ENCODE data around the gene SLK.

SLK gene

DNA sequence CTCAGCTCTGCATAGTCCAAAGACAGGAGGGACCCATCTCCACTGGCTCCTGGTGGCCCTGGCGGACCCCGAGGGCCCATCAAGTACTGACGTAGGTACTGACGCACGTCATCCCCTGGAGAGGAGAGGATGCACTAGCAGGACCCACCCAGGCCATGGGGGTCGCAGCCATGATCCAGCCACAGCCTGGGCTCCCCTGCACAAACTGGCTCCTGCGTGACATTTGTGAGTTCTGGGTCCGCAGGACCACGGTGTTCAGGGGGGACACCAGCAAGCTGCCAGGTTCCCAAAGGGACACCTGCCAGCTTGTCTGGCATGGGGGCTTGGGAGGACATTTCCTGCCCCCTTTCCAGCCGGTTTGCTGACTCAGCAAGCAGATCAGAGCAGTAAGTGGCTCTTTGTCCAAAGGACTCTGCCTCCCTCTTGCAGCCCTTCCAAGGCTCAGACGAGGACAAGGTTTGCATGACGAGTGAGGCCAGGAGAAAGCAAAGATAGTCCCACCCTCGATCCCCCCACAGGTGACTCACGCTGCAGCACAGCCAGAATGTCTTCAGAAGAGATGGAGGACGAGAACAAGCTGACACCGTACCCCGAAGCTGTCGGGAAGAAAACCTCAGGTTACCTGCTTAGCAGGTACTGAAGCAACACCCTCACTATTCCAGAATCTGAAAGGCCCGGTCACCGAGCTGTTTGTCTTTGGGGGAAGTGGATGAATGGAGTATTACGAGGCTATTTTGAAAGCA, 69.7 kb downstream of the SLK start:
- no peak overlapping the region for H3K4me2 ChIP-seq (ENCODE audit: low read length)
- H4K5ac ChIP-seq (ENCODE audit: low read length), result no peak overlapping the region
- no CpG with 5 or more reads among the region's 21 CpGs for WGBS (ENCODE audit: extremely low coverage, insufficient coverage, low lambda C conversion rate)
- H3K9ac ChIP-seq (ENCODE audit: low read length), result no peak overlapping the region
- H3K27me3 ChIP-seq (ENCODE audit: insufficient read depth, low read length, poor library complexity), result no peaks in the 10 kb centered on the region
- no peak overlapping the region for H3K4me3 ChIP-seq (ENCODE audit: low read length)
- H2AK5ac ChIP-seq (ENCODE audit: low read length), result no peak overlapping the region
- H4K8ac ChIP-seq (ENCODE audit: low read depth, low read length), result no peak overlapping the region
- H3K79me2 ChIP-seq (ENCODE audit: control insufficient read depth, insufficient read depth, low read length), result no peaks in the 10 kb centered on the region
- H2BK5ac ChIP-seq (ENCODE audit: low read length), result no peak overlapping the region
- H3K4me1 ChIP-seq (ENCODE audit: control insufficient read depth, low read depth, low read length), result peaks cover 5% of the 10 kb centered on the region
- H2BK120ac ChIP-seq (ENCODE audit: low read depth, low read length), result no peak overlapping the region
- no peak overlapping the region for H3K27ac ChIP-seq (ENCODE audit: low read depth, low read length)
- no peak overlapping the region for H3K23ac ChIP-seq (ENCODE audit: low read length)
- no peak overlapping the region for H3K18ac ChIP-seq (ENCODE audit: low read length)
- no peaks in the 10 kb centered on the region for H3K36me3 ChIP-seq (ENCODE audit: control insufficient read depth, insufficient read depth, low read length)
- no peaks in the 10 kb centered on the region for H3K79me1 ChIP-seq (ENCODE audit: low read length)
- H3K4ac ChIP-seq (ENCODE audit: low read depth, low read length), result no peak overlapping the region
- H2BK15ac ChIP-seq (replicated peaks; ENCODE audit: low read depth), result no peak overlapping the region
- no peak for DNase-seq
- H3K56ac ChIP-seq (ENCODE audit: low read length), result no peak overlapping the region

GRCh38 chr10:104037261-104037951, 70.5 kb downstream of the SLK start:
- H4K8ac ChIP-seq (ENCODE audit: low read depth, low read length), result no peak overlapping the region
- H3K27ac ChIP-seq (ENCODE audit: low read depth, low read length), result no peak overlapping the region
- H3K79me2 ChIP-seq (ENCODE audit: control insufficient read depth, insufficient read depth, low read length), result no peaks in the 10 kb centered on the region
- no CpG with 5 or more reads among the region's 16 CpGs for whole genome bisulfite sequencing (ENCODE audit: extremely low coverage, insufficient coverage, low lambda C conversion rate)
- no peak overlapping the region for H3K4me3 ChIP-seq (ENCODE audit: low read length)
- no peak overlapping the region for H3K56ac ChIP-seq (ENCODE audit: low read length)
- no peak overlapping the region for H4K5ac ChIP-seq (ENCODE audit: low read length)
- no peak overlapping the region for H3K23ac ChIP-seq (ENCODE audit: low read length)
- H3K4ac ChIP-seq (ENCODE audit: low read depth, low read length), result no peak overlapping the region
- H3K36me3 ChIP-seq (ENCODE audit: control insufficient read depth, insufficient read depth, low read length), result no peaks in the 10 kb centered on the region
- no peak overlapping the region for H2AK5ac ChIP-seq (ENCODE audit: low read length)
- no peak overlapping the region for H2BK5ac ChIP-seq (ENCODE audit: low read length)
- H3K4me2 ChIP-seq (ENCODE audit: low read length), result no peak overlapping the region
- no peaks in the 10 kb centered on the region for H3K27me3 ChIP-seq (ENCODE audit: insufficient read depth, low read length, poor library complexity)
- no peak overlapping the region for H3K18ac ChIP-seq (ENCODE audit: low read length)
- H2BK15ac ChIP-seq (replicated peaks; ENCODE audit: low read depth), result no peak overlapping the region
- no peak overlapping the region for H2BK120ac ChIP-seq (ENCODE audit: low read depth, low read length)
- H3K4me1 ChIP-seq (ENCODE audit: control insufficient read depth, low read depth, low read length), result no peaks in the 10 kb centered on the region
- no peak for DNase-seq
- no peak overlapping the region for H3K9ac ChIP-seq (ENCODE audit: low read length)
- H3K79me1 ChIP-seq (ENCODE audit: low read length), result no peaks in the 10 kb centered on the region

DNA sequence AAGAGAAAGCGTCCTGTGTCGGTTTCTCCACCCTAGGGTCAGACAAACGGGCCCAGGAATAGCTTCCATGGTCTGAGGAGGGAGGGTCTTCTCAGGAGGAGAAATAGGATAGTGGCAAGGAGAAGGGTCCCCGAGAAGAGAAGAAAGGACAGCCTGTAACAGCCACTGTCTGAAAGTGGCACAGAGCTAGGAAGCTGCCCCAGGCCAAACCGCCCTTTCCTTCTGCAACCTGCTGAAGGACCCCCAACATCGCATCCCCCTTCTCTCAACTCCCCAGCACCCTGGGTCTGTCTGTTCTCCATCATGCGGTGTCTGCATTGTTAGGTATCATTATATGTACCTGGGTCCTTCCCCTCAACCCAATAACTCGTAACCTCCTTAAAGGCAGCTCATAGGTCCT, 71.6 kb downstream of the SLK start:
- WGBS (ENCODE audit: extremely low coverage, insufficient coverage, low lambda C conversion rate), result no CpG with 5 or more reads among the region's 8 CpGs

GRCh38 chr10:104038958-104039752, 72.2 kb downstream of the SLK start:
- DNase-seq, result no peak
- Histone ChIP-seq H3K79me1 (ENCODE audit: low read length) (no peaks in the 10 kb centered on the region), H3K18ac (ENCODE audit: low read length) (no peak overlapping the region), H3K56ac (ENCODE audit: low read length) (no peak overlapping the region), H3K27me3 (ENCODE audit: insufficient read depth, low read length, poor library complexity) (no peaks in the 10 kb centered on the region), H2BK120ac (ENCODE audit: low read depth, low read length) (no peak overlapping the region), H4K5ac (ENCODE audit: low read length) (no peak overlapping the region), H3K4ac (ENCODE audit: low read depth, low read length) (no peak overlapping the region), H2BK5ac (ENCODE audit: low read length) (no peak overlapping the region), H3K4me3 (ENCODE audit: low read length) (no peak overlapping the region), H2AK5ac (ENCODE audit: low read length) (no peak overlapping the region), H4K8ac (ENCODE audit: low read depth, low read length) (no peak overlapping the region), H3K9ac (ENCODE audit: low read length) (no peak overlapping the region), H2BK15ac (replicated peaks; ENCODE audit: low read depth) (no peak overlapping the region), H3K79me2 (ENCODE audit: control insufficient read depth, insufficient read depth, low read length) (no peaks in the 10 kb centered on the region), H3K27ac (ENCODE audit: low read depth, low read length) (no peak overlapping the region), H3K36me3 (ENCODE audit: control insufficient read depth, insufficient read depth, low read length) (no peaks in the 10 kb centered on the region), H3K23ac (ENCODE audit: low read length) (no peak overlapping the region), H3K4me1 (ENCODE audit: control insufficient read depth, low read depth, low read length) (no peaks in the 10 kb centered on the region), H3K4me2 (ENCODE audit: low read length) (no peak overlapping the region)
- no CpG with 5 or more reads among the region's 7 CpGs for WGBS (ENCODE audit: extremely low coverage, insufficient coverage, low lambda C conversion rate)

More for the DNA sequence above, 71.6 kb downstream of the SLK start:
- H3K27me3 ChIP-seq (ENCODE audit: insufficient read depth, low read length, poor library complexity), result no peaks in the 10 kb centered on the region
- no peak overlapping the region for H2BK15ac ChIP-seq (replicated peaks; ENCODE audit: low read depth)
- H3K9ac ChIP-seq (ENCODE audit: low read length), result no peak overlapping the region
- H2BK5ac ChIP-seq (ENCODE audit: low read length), result no peak overlapping the region
- H3K27ac ChIP-seq (ENCODE audit: low read depth, low read length), result no peak overlapping the region
- no peak overlapping the region for H3K56ac ChIP-seq (ENCODE audit: low read length)
- no peak overlapping the region for H3K23ac ChIP-seq (ENCODE audit: low read length)
- H3K4ac ChIP-seq (ENCODE audit: low read depth, low read length), result no peak overlapping the region
- H3K18ac ChIP-seq (ENCODE audit: low read length), result no peak overlapping the region
- H3K79me1 ChIP-seq (ENCODE audit: low read length), result no peaks in the 10 kb centered on the region
- no peak overlapping the region for H2AK5ac ChIP-seq (ENCODE audit: low read length)
- H4K5ac ChIP-seq (ENCODE audit: low read length), result no peak overlapping the region
- no peak overlapping the region for H3K4me3 ChIP-seq (ENCODE audit: low read length)
- H4K8ac ChIP-seq (ENCODE audit: low read depth, low read length), result no peak overlapping the region
- H3K79me2 ChIP-seq (ENCODE audit: control insufficient read depth, insufficient read depth, low read length), result no peaks in the 10 kb centered on the region
- no peak overlapping the region for H3K4me2 ChIP-seq (ENCODE audit: low read length)
- no peak overlapping the region for H2BK120ac ChIP-seq (ENCODE audit: low read depth, low read length)
- no peak for DNase-seq
- no peaks in the 10 kb centered on the region for H3K4me1 ChIP-seq (ENCODE audit: control insufficient read depth, low read depth, low read length)
- no peaks in the 10 kb centered on the region for H3K36me3 ChIP-seq (ENCODE audit: control insufficient read depth, insufficient read depth, low read length)

DNA sequence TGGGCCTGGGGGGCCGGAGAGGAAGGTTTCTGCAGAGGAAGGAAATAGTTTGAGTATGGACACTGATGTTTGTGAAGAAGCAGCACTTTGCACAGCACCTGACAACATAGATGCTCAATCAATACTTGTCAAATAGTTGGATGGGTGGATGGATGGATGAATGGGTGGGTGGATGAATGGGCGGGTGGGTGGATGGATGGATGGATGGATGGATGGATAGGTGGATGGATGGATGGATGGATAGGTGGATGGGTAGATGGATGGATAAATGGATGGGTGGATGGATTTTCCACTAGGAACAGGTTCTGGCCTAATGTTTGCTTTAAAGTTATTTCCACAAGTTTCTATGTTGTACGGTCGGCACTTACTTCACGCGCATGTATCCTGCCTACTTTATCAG, 73.4 kb downstream of the SLK start:
- no peak overlapping the region for H4K5ac ChIP-seq (ENCODE audit: low read length)
- H2BK120ac ChIP-seq (ENCODE audit: low read depth, low read length), result no peak overlapping the region
- H3K23ac ChIP-seq (ENCODE audit: low read length), result no peak overlapping the region
- H2BK5ac ChIP-seq (ENCODE audit: low read length), result no peak overlapping the region
- H3K56ac ChIP-seq (ENCODE audit: low read length), result no peak overlapping the region
- H3K36me3 ChIP-seq (ENCODE audit: control insufficient read depth, insufficient read depth, low read length), result no peaks in the 10 kb centered on the region
- no peak overlapping the region for H4K8ac ChIP-seq (ENCODE audit: low read depth, low read length)
- H3K79me1 ChIP-seq (ENCODE audit: low read length), result no peaks in the 10 kb centered on the region
- H3K27me3 ChIP-seq (ENCODE audit: insufficient read depth, low read length, poor library complexity), result no peaks in the 10 kb centered on the region
- no CpG with 5 or more reads among the region's 6 CpGs for WGBS (ENCODE audit: extremely low coverage, insufficient coverage, low lambda C conversion rate)
- DNase-seq, result no peak
- H2BK15ac ChIP-seq (replicated peaks; ENCODE audit: low read depth), result no peak overlapping the region
- H2AK5ac ChIP-seq (ENCODE audit: low read length), result no peak overlapping the region
- H3K4me1 ChIP-seq (ENCODE audit: control insufficient read depth, low read depth, low read length), result peaks cover 2% of the 10 kb centered on the region
- H3K79me2 ChIP-seq (ENCODE audit: control insufficient read depth, insufficient read depth, low read length), result no peaks in the 10 kb centered on the region
- no peak overlapping the region for H3K18ac ChIP-seq (ENCODE audit: low read length)
- H3K9ac ChIP-seq (ENCODE audit: low read length), result no peak overlapping the region
- no peak overlapping the region for H3K4me3 ChIP-seq (ENCODE audit: low read length)
- H3K27ac ChIP-seq (ENCODE audit: low read depth, low read length), result no peak overlapping the region
- no peak overlapping the region for H3K4ac ChIP-seq (ENCODE audit: low read depth, low read length)
- no peak overlapping the region for H3K4me2 ChIP-seq (ENCODE audit: low read length)

Data from mesendoderm (in vitro differentiated cells).